ENCODE results near the gene GFI1.
"Not testable (repeated sequence)": the region's sequence is repeated elsewhere in the genome, so short reads cannot be mapped to it uniquely, and the experiment has no call there.

Gene GFI1

DNA sequence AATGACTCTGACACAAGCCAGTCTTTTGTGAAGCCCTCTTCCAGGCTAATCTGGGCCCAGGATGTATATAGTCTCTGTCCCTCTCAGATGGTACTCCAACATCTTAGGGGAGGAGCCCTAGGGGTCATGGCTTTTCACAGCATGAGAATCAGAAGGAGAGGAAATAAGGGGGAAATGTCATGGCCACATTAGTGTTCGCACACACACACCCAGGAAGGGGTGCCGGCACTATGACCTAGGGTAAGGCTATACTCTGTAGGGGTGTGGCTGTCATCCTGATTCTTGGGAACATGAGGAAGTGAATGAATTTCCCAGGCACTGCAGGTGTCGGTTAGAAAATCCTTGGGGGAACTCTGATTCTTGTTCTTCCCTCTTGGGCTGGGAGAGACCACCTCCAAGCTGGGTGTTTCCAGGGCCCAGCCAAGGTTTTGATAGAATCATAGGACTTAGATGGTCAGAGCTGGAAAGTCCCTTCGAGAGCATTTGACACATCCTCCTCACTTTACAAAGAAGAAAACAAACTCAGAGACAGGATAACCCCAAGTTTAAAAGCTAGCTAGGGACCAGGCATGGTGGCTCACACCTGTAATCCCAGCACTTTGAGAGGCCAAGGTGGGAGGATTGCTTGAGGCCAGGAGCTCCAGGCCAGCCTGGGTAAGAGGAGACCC is 22.0 kb downstream of the GFI1 start:
- no peak for FAIRE-seq

- FAIRE-seq: no peak
Observed at GRCh38 chr1:92461364-92462097, 25.2 kb downstream of the GFI1 start.

GRCh38 chr1:92459871-92460320 is 26.8 kb downstream of the GFI1 start:
- FAIRE-seq: no peak

- FAIRE-seq: no peak
Observed at GRCh38 chr1:92458146-92458545, 28.6 kb downstream of the GFI1 start.

DNA sequence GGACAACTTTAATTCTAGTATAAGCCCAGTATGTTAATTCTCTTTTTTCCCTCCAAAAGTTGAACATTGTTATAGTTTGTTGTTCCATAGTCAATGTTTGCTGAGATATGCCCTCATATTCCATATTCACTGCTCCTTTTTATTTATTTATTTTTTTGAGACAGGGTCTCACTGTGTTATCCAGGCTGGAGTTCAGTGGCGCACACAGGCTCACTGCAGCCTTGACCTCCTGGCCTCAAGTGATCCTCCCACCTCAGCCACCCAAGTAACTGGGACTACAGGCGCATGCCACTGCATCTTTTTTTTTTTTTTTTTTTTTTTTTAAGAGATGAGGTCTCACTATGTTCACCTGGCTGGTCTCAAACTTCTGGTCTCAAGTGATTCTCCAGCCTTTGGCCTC is 38.7 kb downstream of the GFI1 start:
- FAIRE-seq: no peak

GRCh38 chr1:92447033-92447681 is 39.6 kb downstream of the GFI1 start:
- FAIRE-seq: no peak

GRCh38 chr1:92446546-92446945 is 40.2 kb downstream of the GFI1 start:
- FAIRE-seq: no peak

GRCh38 chr1:92445865-92446264 is 40.9 kb downstream of the GFI1 start:
- no peak for FAIRE-seq

GRCh38 chr1:92444351-92444750 is 42.4 kb downstream of the GFI1 start:
- FAIRE-seq: no peak

DNA sequence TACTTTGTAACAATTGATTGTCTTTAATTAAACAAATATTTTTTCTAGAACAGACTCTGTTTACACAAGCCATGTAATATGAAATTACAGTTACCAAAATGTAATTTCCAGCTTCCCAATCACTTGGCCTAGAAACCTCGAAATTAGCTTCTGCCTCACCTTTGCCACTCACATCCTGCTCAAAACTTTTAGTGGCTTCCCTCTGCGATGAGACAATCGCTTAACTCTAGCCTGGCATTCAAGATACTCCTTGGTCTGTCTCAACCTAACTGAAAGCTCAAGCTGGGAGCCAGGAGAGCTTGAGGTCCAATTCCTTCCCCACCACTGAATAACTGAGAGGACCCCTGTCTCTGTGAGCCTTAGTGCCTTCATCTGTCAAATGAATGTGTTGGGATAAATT is 42.8 kb downstream of the GFI1 start:
- no peak for FAIRE-seq

DNA sequence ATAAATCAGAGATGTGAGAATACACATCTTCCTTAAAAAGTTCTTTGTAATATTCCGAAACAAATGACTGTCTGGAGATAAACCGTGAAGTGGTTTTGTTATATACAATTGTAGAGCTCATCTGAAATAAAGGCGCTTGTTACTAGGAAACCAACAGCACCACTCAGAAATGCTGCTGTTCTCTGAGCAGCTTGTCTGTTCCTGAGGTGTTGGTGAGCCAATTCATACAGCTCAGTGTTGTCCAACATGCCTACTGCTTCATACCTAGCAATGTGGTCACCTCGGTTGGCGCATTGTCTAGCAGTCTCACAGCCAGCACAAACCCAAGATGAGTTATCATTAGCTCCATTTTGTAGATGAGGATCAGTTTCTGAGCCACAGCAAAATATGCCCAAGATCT is 44.4 kb downstream of the GFI1 start:
- FAIRE-seq: no peak

GRCh38 chr1:92441697-92442342 is 44.9 kb downstream of the GFI1 start:
- FAIRE-seq: no peak

- no peak for FAIRE-seq
Observed at GRCh38 chr1:92441316-92441696, 45.4 kb downstream of the GFI1 start.

GRCh38 chr1:92439291-92439690 is 47.4 kb downstream of the GFI1 start:
- no peak for FAIRE-seq

DNA sequence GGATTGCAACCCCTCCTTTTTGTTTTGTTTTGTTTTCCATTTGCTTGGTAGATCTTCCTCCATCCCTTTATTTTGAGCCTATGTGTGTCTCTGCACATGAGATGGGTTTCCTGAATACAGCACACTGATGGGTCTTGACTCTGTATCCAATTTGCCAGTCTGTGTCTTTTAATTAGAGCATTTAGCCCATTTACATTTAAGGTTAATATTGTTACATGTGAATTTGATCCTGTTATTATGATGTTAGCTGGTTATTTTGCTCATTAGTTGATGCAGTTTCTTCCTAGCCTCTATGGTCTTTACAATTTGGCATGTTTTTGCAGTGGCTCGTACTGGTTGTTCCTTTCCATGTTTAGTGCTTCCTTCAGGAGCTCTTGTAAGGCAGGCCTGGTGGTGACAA is 52.2 kb downstream of the GFI1 start:
- not testable (repeated sequence) for FAIRE-seq

DNA sequence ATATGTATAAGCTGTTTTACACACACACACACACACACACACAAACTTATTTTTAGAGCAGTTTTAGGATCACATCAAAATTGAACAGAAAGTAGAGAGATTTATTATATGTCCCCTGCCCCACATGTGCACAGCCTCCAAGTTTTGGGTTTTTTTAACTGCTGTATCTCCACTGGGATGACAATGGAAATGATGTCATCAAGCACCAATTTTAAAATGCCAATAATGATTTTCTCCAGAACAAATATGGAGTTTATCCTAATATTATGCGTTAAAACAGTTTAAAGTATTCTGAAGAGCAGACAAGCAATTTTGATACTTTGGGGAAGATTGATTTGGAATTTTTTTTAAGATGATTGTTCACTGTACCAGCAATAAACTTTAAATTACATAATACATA is 56.7 kb downstream of the GFI1 start:
- no peak for FAIRE-seq

GRCh38 chr1:92425617-92426016 is 61.1 kb downstream of the GFI1 start:
- no peak for FAIRE-seq

All from A204.1 (cell line).